MG63 (cell line): ENCODE results near the gene RAB27B. TPM values are rescaled to one million over a fixed set of nuclear protein-coding genes. Genes with fewer than 3 reads are reported as not detected.

ENCODE experiments used
- DNase-seq: peaks from one replicate; pipeline ENCODE4 v3.0.0-alpha.2; 2020
- H3K27me3 ChIP-seq: fragments of 250-450 bp; sonication (Bioruptor Pico); 2 replicates; pipeline ENCODE4 v1.5.1; 2020; ENCODE audit warnings: mild to moderate bottlenecking, moderate library complexity
- H3K36me3 ChIP-seq: fragments of 250-450 bp; sonication (Bioruptor Pico); 2 replicates; pipeline ENCODE4 v1.5.1; 2020; ENCODE audit warnings: mild to moderate bottlenecking, moderate library complexity
- H3K4me3 ChIP-seq: fragments of 250-450 bp; sonication (Bioruptor Pico); 2 replicates; pipeline ENCODE4 v1.5.1; 2020; ENCODE audit warnings: mild to moderate bottlenecking, moderate library complexity
- H3K9me3 ChIP-seq: fragments of 250-450 bp; sonication (Bioruptor Pico); 2 replicates; pipeline ENCODE4 v1.5.1; 2020; ENCODE audit warnings: mild to moderate bottlenecking, moderate library complexity
- total RNA-seq: library from RNA; depleted of rRNA; stranded (reverse); fragments of >200 nt; shearing (Covaris generic); gene quantifications from 2 replicates; pipeline ENCODE4 v1.2.3, GENCODE V29; 2014; ENCODE audit warnings: low replicate concordance; rRNA removed

Gene RAB27B
- total RNA-seq, 1 experiment from 2014 or later = not detected

- Histone ChIP-seq H3K9me3 (no peaks in the 10 kb centered on the region), H3K4me3 (no peak overlapping the region), H3K36me3 (no peaks in the 10 kb centered on the region), H3K27me3 (no peaks in the 10 kb centered on the region)
- DNase-seq = no peak
Measured at GRCh38 chr18:54916507-54916906, 88.2 kb downstream of the RAB27B start.

DNA sequence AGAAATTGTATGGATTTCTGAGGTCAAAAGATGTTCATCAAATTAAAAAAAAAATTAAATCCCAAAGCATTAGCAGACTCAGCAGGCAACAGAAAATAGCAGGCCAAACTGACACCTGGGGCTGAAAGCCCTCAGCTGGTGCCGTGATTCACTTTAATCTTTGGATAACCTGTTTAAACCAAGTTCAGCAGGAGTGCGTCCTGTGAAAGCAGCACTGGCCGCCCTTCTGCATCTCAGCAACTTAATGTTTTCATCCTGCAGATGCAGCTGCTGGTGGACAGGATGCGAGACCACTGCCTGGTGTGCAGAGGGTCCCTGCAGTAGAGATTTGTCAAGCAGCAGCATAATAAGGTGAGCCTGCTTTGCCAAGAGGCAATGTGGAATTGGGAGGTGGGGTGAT lies 89.8 kb downstream of the RAB27B start:
- Histone ChIP-seq H3K27me3 (no peaks in the 10 kb centered on the region), H3K36me3 (no peaks in the 10 kb centered on the region), H3K9me3 (no peaks in the 10 kb centered on the region), H3K4me3 (no peak overlapping the region)
- DNase-seq = no peak

DNA sequence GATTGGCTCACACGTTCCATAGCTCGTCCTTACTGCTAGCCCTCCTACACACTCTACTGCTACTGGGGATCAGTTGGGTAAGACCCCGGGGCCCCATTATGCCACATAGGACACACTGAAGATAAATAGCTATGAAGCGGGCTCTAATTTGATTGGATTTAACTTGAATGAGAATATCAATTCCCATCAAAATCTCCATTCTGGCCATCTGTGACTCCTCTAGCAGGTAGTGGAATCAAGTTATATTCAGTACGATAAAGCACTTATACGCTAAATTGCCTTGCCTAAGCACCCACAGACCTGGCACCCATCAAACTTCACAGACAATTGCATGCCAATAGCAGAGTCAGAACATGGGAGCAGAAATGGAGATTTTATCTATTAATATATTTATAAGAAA lies 91.1 kb downstream of the RAB27B start:
- no peaks in the 10 kb centered on the region for H3K27me3 ChIP-seq
- no peaks in the 10 kb centered on the region for H3K9me3 ChIP-seq
- no peak overlapping the region for H3K4me3 ChIP-seq
- no peaks in the 10 kb centered on the region for H3K36me3 ChIP-seq
- DNase-seq = no peak

GRCh38 chr18:54923339-54923956 lies 95.2 kb downstream of the RAB27B start:
- no peaks in the 10 kb centered on the region for H3K36me3 ChIP-seq
- no peaks in the 10 kb centered on the region for H3K9me3 ChIP-seq
- no peak for DNase-seq
- no peak overlapping the region for H3K4me3 ChIP-seq
- H3K27me3 ChIP-seq = no peaks in the 10 kb centered on the region

GRCh38 chr18:54924948-54925347 lies 96.7 kb downstream of the RAB27B start:
- Histone ChIP-seq H3K4me3 (no peak overlapping the region), H3K9me3 (no peaks in the 10 kb centered on the region), H3K27me3 (no peaks in the 10 kb centered on the region), H3K36me3 (no peaks in the 10 kb centered on the region)
- DNase-seq = no peak

- Histone ChIP-seq H3K4me3 (no peak overlapping the region), H3K27me3 (no peaks in the 10 kb centered on the region), H3K9me3 (no peaks in the 10 kb centered on the region), H3K36me3 (no peaks in the 10 kb centered on the region)
- DNase-seq = no peak
Measured at GRCh38 chr18:54926593-54927325, 98.5 kb downstream of the RAB27B start.

- no peak for DNase-seq
- no peaks in the 10 kb centered on the region for H3K27me3 ChIP-seq
- no peaks in the 10 kb centered on the region for H3K9me3 ChIP-seq
- H3K36me3 ChIP-seq = no peaks in the 10 kb centered on the region
- no peak overlapping the region for H3K4me3 ChIP-seq
Measured at GRCh38 chr18:54928236-54928635, 100.0 kb downstream of the RAB27B start.

GRCh38 chr18:54931152-54931551 lies 102.9 kb downstream of the RAB27B start:
- Histone ChIP-seq H3K27me3 (no peaks in the 10 kb centered on the region), H3K4me3 (no peak overlapping the region), H3K9me3 (no peaks in the 10 kb centered on the region), H3K36me3 (no peaks in the 10 kb centered on the region)
- no peak for DNase-seq

DNA sequence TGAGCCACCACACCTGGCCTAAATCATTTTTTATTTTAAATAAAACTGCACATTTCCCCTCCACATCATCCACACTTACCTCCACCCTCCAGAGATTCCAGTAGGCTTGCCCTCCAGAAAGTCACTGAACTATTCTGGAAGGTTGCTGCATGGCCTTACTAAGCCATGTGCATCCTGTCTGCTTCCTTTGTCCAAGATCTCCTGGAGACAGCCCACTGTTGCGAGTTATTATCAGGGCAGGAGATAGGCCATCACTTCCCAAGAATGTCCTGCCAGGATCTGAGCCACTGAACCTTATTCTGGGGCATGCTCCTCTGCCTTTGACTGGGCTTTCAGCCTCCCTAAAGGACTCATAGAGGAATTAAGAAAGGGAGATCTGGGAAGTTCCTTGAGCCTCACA lies 104.2 kb downstream of the RAB27B start:
- H3K9me3 ChIP-seq = no peaks in the 10 kb centered on the region
- no peak for DNase-seq
- no peak overlapping the region for H3K4me3 ChIP-seq
- no peaks in the 10 kb centered on the region for H3K36me3 ChIP-seq
- H3K27me3 ChIP-seq = no peaks in the 10 kb centered on the region

GRCh38 chr18:54938506-54938905 lies 110.2 kb downstream of the RAB27B start:
- no peaks in the 10 kb centered on the region for H3K27me3 ChIP-seq
- no peak overlapping the region for H3K4me3 ChIP-seq
- DNase-seq = no peak
- H3K9me3 ChIP-seq = no peaks in the 10 kb centered on the region
- no peaks in the 10 kb centered on the region for H3K36me3 ChIP-seq

GRCh38 chr18:54939361-54939917 lies 111.2 kb downstream of the RAB27B start:
- no peak for DNase-seq
- H3K4me3 ChIP-seq = no peak overlapping the region
- no peaks in the 10 kb centered on the region for H3K9me3 ChIP-seq
- H3K36me3 ChIP-seq = no peaks in the 10 kb centered on the region
- H3K27me3 ChIP-seq = no peaks in the 10 kb centered on the region

DNA sequence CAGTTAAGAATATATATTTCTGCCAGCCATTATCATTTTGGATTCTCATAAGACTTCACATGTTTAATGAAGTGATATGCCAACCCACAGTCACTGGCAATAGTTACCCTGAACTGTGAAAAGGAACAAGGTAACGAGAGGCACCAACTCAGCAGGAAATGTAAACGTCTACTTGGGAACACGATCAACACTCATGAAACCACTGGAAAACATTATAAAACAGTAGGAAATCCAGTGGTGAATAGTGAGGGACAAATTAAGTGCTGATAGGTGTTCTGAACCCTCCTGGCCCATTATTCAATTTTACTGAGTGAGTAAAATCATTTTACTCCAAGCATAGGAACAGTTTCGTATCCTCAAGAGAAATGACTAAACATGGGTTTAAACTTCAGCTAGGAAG lies 113.9 kb downstream of the RAB27B start:
- no peaks in the 10 kb centered on the region for H3K36me3 ChIP-seq
- no peaks in the 10 kb centered on the region for H3K9me3 ChIP-seq
- H3K4me3 ChIP-seq = no peak overlapping the region
- no peak for DNase-seq
- no peaks in the 10 kb centered on the region for H3K27me3 ChIP-seq

GRCh38 chr18:54942569-54942968 lies 114.3 kb downstream of the RAB27B start:
- no peaks in the 10 kb centered on the region for H3K9me3 ChIP-seq
- no peaks in the 10 kb centered on the region for H3K27me3 ChIP-seq
- DNase-seq = no peak
- no peaks in the 10 kb centered on the region for H3K36me3 ChIP-seq
- no peak overlapping the region for H3K4me3 ChIP-seq

Other genes with a start within 250 kb of the RAB27B start
- gene DYNAP, start 237.2 kb upstream of the RAB27B start, total RNA-seq = not detected in 2 replicates
- gene CCDC68, start 131.0 kb downstream of the RAB27B start, total RNA-seq = 0.46 and 1.5 TPM in 2 replicates